GM12878 (cell line): Measurements from ENCODE around the gene WIPF1. TPM values are rescaled to one million over a fixed set of nuclear protein-coding genes. Genes with fewer than 3 reads are reported as not detected.

Experiments
- ATAC-seq: fragments of 200-7000 bp; cut with Tn5 transposase; 3 replicates; pipeline ENCODE4 v1.9.1; 2020; ENCODE audit warnings: mild to moderate bottlenecking, moderate library complexity
- BruUV-seq: library from RNA; stranded (reverse); fragments of 400-500 nt; replicated peaks from 2 replicates; lab custom pipeline; 2021; lab: Mats Ljungman, UMichigan
- CTCF ChIA-PET: fragments of 300-600 bp; sonication (Branson Sonifier 250); formaldehyde crosslinking; extraction: SDS; loops from one replicate; lab custom pipeline; 2021; ENCODE audit warnings: inconsistent platforms; lab: Yijun Ruan, JAX
- POLR2A ChIA-PET: fragments of 350-600 bp; formaldehyde crosslinking; extraction: SDS; loops from one replicate; lab custom pipeline; 2021; ENCODE audit warnings: inconsistent platforms; lab: Charles Lee
- RAD21 ChIA-PET: fragments of 300-600 bp; sonication (Branson Sonifier 250); formaldehyde crosslinking; loops from one replicate; lab custom pipeline; 2023; ENCODE audit warnings: antibody characterized with exemption; ENCODE audit not compliant: unreplicated experiment; lab: Charles Lee
- SMC1A ChIA-PET: fragments of 300-600 bp; sonication (Branson Sonifier 250); formaldehyde crosslinking; loops from one replicate; lab custom pipeline; 2023; ENCODE audit not compliant: unreplicated experiment, uncharacterized antibody; lab: Charles Lee
- DNase-seq: peaks from one replicate; pipeline ENCODE4 v3.0.0-alpha.2; 2011; ENCODE audit warnings: low read depth, low spot score
- FAIRE-seq: peaks from 3 replicates; lab custom pipeline; 2011; peaks lifted over from hg19 to GRCh38; lab: Jason Lieb, UNC
- H2AFZ ChIP-seq: 2 replicates; pipeline ENCODE4 v1.6.0; 2011; ENCODE audit warnings: low read depth, low read length, control low read depth; ENCODE audit not compliant: control insufficient read depth
- H3K27ac ChIP-seq: 2 replicates; pipeline ENCODE4 v1.5.1; 2011; ENCODE audit warnings: control low read depth; ENCODE audit not compliant: control insufficient read depth, insufficient read depth
- H3K27me3 ChIP-seq, 2 experiments: replicated peaks in 1 of 2; 2 replicates each; pipeline versions ENCODE4 v1.6.0 to v1.6.1; 2011; ENCODE audit warnings: low read length in 1 of 2; ENCODE audit not compliant: control insufficient read depth in 2 of 2, insufficient read depth in 2 of 2
- H3K36me3 ChIP-seq, 2 experiments: 2 replicates each; pipeline ENCODE4 v1.5.1; 2011; ENCODE audit warnings: low read length in 1 of 2; ENCODE audit not compliant: control insufficient read depth in 2 of 2, insufficient read depth in 2 of 2
- H3K4me1 ChIP-seq: 2 replicates; pipeline ENCODE4 v1.6.1; 2011; ENCODE audit warnings: mild to moderate bottlenecking, low read length, moderate library complexity, mixed read lengths; ENCODE audit not compliant: control insufficient read depth, insufficient read depth
- H3K4me2 ChIP-seq: 2 replicates; pipeline ENCODE4 v1.6.0; 2011; ENCODE audit warnings: control low read depth; ENCODE audit not compliant: control insufficient read depth, insufficient read depth
- H3K4me3 ChIP-seq: fragments of 200-600 bp; sonication (generic); 2 replicates; pipeline ENCODE4 v1.5.1; 2016
- H3K79me2 ChIP-seq: 2 replicates; pipeline ENCODE4 v1.6.0; 2011; ENCODE audit warnings: low read length; ENCODE audit not compliant: control insufficient read depth, insufficient read depth
- H3K9ac ChIP-seq: 2 replicates; pipeline ENCODE4 v1.8.0; 2011; ENCODE audit warnings: low read length, control low read depth, mixed read lengths; ENCODE audit not compliant: control insufficient read depth, insufficient read depth
- H3K9me3 ChIP-seq: replicated peaks from 3 replicates; pipeline ENCODE4 v1.5.1; 2011; ENCODE audit warnings: mild to moderate bottlenecking, low read length; ENCODE audit not compliant: control insufficient read depth, insufficient read depth
- H4K20me1 ChIP-seq: 2 replicates; pipeline ENCODE4 v1.6.0; 2011; ENCODE audit not compliant: control insufficient read depth, insufficient read depth
- PAX8 ChIP-seq: fragments of 450-650 bp; IDR thresholded peaks from 2 replicates; pipeline ENCODE4 v1.6.1; 2017; ENCODE audit warnings: mild to moderate bottlenecking, moderate library complexity
- POLR2AphosphoS2 ChIP-seq: IDR thresholded peaks from 2 replicates; pipeline ENCODE4 v1.6.1; 2011; ENCODE audit warnings: low read depth, mild to moderate bottlenecking, low read length, improper control_type of control experiment, moderate library complexity
- ZBTB4 ChIP-seq: fragments of 450-650 bp; formaldehyde crosslinking; IDR thresholded peaks from 2 replicates; pipeline ENCODE4 v1.4.0; 2022; ENCODE audit warnings: mild to moderate bottlenecking, moderate library complexity
- ZNF217 ChIP-seq: fragments of 450-650 bp; IDR thresholded peaks from 2 replicates; pipeline ENCODE4 v1.6.1; 2017; ENCODE audit warnings: antibody characterized with exemption, mild to moderate bottlenecking
- ZSCAN29 ChIP-seq: fragments of 450-650 bp; IDR thresholded peaks from 2 replicates; pipeline ENCODE4 v1.6.1; 2017; ENCODE audit warnings: mild to moderate bottlenecking, moderate library complexity
- WGBS: methylation state at CpG from one replicate; pipeline ENCODE4 v1.1.6; 2016; ENCODE audit warnings: low lambda C conversion rate; ENCODE audit not compliant: insufficient replicate concordance, insufficient coverage; ENCODE audit errors: missing lambda C conversion rate; 5-methylcytosine and 5-hydroxymethylcytosine counted together
- in situ Hi-C: fragments of 300-500 bp; cut with MboI; formaldehyde crosslinking; loops from 9 replicates; pipeline ENCODE4 v1.14.3; 2018; ENCODE audit warnings: mixed read lengths
- intact Hi-C: fragments of 100-400 bp; cut with micrococcal nuclease; formaldehyde crosslinking; loops from one replicate; pipeline ENCODE4 v1.14.2; 2022; ENCODE audit not compliant: unreplicated experiment
- polyA plus RNA-seq, 11 experiments: library from polyadenylated mRNA; depleted of rRNA in 4 of 11; unstranded in 6 of 11; stranded (reverse) in 5 of 11; fragments of >200 nt; fragmentation: Nextera tagmentation in 4 of 11; fragmentation: Illumina TruSeq in 1 of 11; extraction: Ambion mirVana in 4 of 11; extraction: Trizol in 1 of 11; gene quantifications; 1 replicate in 1 of 11; 2 replicates in 10 of 11; pipeline versions ENCODE4 v1.2.1 to v1.2.3, GENCODE V29; 2011 to 2016; ENCODE audit warnings: inconsistent platforms in 2 of 11, missing spikeins in 2 of 11, low read depth in 1 of 11
- total RNA-seq, 4 experiments: library from RNA; depleted of rRNA in 3 of 4; stranded (reverse); fragments of >200 nt in 3 of 4; fragmentation: Illumina TruSeq in 1 of 4; extraction: Trizol in 1 of 4; gene quantifications; 2 replicates each; pipeline versions ENCODE4 v1.2.1 to v1.2.3, GENCODE V29; 2013 to 2021
- TF ChIP-seq, protein P1 (sequence below): fragments of 450-650 bp; IDR thresholded peaks from 2 replicates; pipeline ENCODE4 v1.6.1; 2017; ENCODE audit warnings: mild to moderate bottlenecking, low read depth, inconsistent platforms; ENCODE audit not compliant: poor library complexity, severe bottlenecking
- TF ChIP-seq, protein P2 (sequence below): fragments of 450-650 bp; IDR thresholded peaks from 2 replicates; pipeline ENCODE4 v1.6.1; 2017; ENCODE audit warnings: mild to moderate bottlenecking, moderate library complexity

Gene WIPF1
- total and polyA plus RNA-seq, 10 of the 15 experiments (the other 5 are each of a cell fraction or from before 2014, with no cell fraction given) = 23.1 to 188 (median 68.9) TPM

- no TSS peak for BruUV-seq
- FAIRE-seq (no peak), ATAC-seq (no peak), DNase-seq (no peak)
- Histone ChIP-seq H3K27me3 (no peaks in the 10 kb centered on the region), H3K27ac (peak overlapping the region; percentile 56), H3K4me1 (peaks cover 12% of the 10 kb centered on the region), H4K20me1 (no peaks in the 10 kb centered on the region; the same call in 1 of the 2 replicates), H3K9me3 (no peaks in the 10 kb centered on the region), H3K9ac (no peak overlapping the region), H3K36me3 (peaks cover 5 to 6% of the 10 kb centered on the region in 2 experiments), H3K4me3 (0 out of 2 replicates have a peak overlapping the region, but pooled peaks have one; percentile 11), H3K79me2 (peaks cover 98% of the 10 kb centered on the region), H3K4me2 (peak overlapping the region; percentile 43; the same call in 1 of the 2 replicates), H2AFZ (no peak overlapping the region)
- TF ChIP-seq ZSCAN29 (no peak), ZBTB4 (CRISPR knock-in tag) (no peak), PAX8 (no peak), POLR2AphosphoS2 (0 out of 2 replicates have a peak, but pooled peaks have one; percentile 14), ZNF217 (no peak)
- TF ChIP-seq, protein P1, sequence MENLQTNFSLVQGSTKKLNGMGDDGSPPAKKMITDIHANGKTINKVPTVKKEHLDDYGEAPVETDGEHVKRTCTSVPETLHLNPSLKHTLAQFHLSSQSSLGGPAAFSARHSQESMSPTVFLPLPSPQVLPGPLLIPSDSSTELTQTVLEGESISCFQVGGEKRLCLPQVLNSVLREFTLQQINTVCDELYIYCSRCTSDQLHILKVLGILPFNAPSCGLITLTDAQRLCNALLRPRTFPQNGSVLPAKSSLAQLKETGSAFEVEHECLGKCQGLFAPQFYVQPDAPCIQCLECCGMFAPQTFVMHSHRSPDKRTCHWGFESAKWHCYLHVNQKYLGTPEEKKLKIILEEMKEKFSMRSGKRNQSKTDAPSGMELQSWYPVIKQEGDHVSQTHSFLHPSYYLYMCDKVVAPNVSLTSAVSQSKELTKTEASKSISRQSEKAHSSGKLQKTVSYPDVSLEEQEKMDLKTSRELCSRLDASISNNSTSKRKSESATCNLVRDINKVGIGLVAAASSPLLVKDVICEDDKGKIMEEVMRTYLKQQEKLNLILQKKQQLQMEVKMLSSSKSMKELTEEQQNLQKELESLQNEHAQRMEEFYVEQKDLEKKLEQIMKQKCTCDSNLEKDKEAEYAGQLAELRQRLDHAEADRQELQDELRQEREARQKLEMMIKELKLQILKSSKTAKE = no peak
- TF ChIP-seq, protein P2, sequence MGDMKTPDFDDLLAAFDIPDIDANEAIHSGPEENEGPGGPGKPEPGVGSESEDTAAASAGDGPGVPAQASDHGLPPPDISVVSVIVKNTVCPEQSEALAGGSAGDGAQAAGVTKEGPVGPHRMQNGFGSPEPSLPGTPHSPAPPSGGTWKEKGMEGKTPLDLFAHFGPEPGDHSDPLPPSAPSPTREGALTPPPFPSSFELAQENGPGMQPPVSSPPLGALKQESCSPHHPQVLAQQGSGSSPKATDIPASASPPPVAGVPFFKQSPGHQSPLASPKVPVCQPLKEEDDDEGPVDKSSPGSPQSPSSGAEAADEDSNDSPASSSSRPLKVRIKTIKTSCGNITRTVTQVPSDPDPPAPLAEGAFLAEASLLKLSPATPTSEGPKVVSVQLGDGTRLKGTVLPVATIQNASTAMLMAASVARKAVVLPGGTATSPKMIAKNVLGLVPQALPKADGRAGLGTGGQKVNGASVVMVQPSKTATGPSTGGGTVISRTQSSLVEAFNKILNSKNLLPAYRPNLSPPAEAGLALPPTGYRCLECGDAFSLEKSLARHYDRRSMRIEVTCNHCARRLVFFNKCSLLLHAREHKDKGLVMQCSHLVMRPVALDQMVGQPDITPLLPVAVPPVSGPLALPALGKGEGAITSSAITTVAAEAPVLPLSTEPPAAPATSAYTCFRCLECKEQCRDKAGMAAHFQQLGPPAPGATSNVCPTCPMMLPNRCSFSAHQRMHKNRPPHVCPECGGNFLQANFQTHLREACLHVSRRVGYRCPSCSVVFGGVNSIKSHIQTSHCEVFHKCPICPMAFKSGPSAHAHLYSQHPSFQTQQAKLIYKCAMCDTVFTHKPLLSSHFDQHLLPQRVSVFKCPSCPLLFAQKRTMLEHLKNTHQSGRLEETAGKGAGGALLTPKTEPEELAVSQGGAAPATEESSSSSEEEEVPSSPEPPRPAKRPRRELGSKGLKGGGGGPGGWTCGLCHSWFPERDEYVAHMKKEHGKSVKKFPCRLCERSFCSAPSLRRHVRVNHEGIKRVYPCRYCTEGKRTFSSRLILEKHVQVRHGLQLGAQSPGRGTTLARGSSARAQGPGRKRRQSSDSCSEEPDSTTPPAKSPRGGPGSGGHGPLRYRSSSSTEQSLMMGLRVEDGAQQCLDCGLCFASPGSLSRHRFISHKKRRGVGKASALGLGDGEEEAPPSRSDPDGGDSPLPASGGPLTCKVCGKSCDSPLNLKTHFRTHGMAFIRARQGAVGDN = peak; percentile 64; the same call in 1 of the 2 replicates
- ChIA-PET SMC1A (interaction anchor here (1.0 to 31.8 kb wide), 7 partner anchors 8 to 97 kb away, joined by 4 to 537 read pairs (median 42); partner anchors contain the start of gene WIPF1), POLR2A (interaction anchor here (1.5 to 11.7 kb wide), 3 partner anchors 9 to 20 kb away, joined by 5 to 246 read pairs (median 8); no protein-coding TSS in a partner anchor), RAD21 (interaction anchor here (0.8 to 16.4 kb wide), 10 partner anchors 10 to 128 kb away, joined by 3 to 292 read pairs (median 6); no protein-coding TSS in a partner anchor), CTCF (interaction anchor here (0.5 to 31.2 kb wide), 10 partner anchors 9 to 106 kb away, joined by 3 to 534 read pairs (median 4); no protein-coding TSS in a partner anchor)
- intact Hi-C loops (loop anchor here (10.0 kb wide), 1 partner anchor 626 kb away; the partner anchor contains the start of gene SP3), in situ Hi-C loops (loop anchor here (25.0 kb wide), 1 partner anchor 96 kb away; no protein-coding TSS in a partner anchor)
- 44% methylated on average over 5 of the region's 5 CpGs for whole genome bisulfite sequencing
These were observed 6.5 kb downstream of the WIPF1 start for GRCh38 chr2:174590928-174591648.
